HG03469 (cell line): ENCODE data around the gene ITSN1.
"Not testable (repeated sequence)": the region's sequence is repeated elsewhere in the genome, so short reads cannot be mapped to it uniquely, and the experiment has no call there.

ENCODE experiments used
- ATAC-seq: cut with Tn5 transposase; IDR thresholded peaks from one replicate; pipeline ENCODE4 v1.9.1; 2021; ENCODE audit warnings: mild to moderate bottlenecking, moderate library complexity, moderate number of reproducible peaks; ENCODE audit not compliant: unreplicated experiment

ITSN1 gene

DNA sequence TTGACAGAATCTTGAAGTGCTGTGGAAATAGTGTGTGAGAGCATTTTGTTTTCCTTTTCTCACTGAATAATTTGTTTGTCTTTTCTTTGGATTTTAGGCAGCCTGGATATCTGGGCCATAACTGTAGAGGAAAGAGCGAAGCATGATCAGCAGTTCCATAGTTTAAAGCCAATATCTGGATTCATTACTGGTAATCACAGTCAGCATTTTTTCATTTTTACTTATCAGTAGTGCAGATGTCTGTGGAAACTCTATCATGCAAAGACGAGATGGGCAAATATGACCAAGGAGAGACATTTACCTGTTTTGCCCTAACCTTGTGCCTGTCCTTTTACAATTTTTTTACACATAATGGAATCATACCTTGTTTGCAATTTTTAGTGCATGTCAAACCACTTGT lies 78.8 kb downstream of the ITSN1 start:
- no peak for ATAC-seq

DNA sequence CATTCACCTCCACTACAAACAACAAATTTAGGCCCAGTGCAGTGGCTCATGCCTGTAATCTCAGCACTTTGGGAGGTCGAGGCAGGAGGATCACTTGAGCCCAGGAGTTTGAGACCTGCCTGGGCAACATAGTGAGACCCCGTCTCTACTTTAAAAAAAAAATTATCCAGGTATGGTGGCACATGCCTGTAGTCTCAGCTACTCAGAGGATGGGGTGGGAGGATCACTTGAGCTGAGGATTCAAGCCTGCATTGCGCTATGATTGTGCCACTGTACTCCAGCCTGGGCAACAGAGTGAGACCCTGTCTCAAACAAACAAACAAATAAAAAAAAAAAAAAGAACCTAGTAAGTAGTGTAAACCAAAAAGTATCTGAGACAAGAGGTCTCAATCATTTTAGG lies 86.8 kb downstream of the ITSN1 start:
- not testable (repeated sequence) for ATAC-seq

GRCh38 chr21:33729641-33730040 lies 87.3 kb downstream of the ITSN1 start:
- no peak for ATAC-seq

GRCh38 chr21:33731447-33731846 lies 89.1 kb downstream of the ITSN1 start:
- ATAC-seq = no peak

- no peak for ATAC-seq
Observed at GRCh38 chr21:33732038-33732437, 89.7 kb downstream of the ITSN1 start.

GRCh38 chr21:33733601-33734000 lies 91.3 kb downstream of the ITSN1 start:
- ATAC-seq = no peak

DNA sequence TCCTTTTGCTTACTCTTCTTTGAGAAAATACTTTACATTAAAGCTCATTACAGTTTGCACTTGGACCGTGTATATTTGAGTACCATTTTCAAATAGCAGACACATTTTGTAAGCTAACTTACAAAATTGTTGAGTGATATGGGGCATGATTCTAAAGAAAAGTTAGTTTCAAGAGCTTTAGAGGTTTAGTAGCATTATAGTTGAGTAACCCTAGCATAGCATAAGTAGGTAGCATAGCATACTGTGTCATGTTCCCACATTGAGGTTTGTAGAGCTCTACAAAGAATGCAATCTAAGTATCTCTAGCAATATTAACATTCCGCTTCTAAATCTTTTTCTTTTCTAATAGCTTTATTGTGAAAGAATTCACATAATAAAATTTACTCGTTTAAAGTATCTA lies 92.0 kb downstream of the ITSN1 start:
- ATAC-seq = no peak

DNA sequence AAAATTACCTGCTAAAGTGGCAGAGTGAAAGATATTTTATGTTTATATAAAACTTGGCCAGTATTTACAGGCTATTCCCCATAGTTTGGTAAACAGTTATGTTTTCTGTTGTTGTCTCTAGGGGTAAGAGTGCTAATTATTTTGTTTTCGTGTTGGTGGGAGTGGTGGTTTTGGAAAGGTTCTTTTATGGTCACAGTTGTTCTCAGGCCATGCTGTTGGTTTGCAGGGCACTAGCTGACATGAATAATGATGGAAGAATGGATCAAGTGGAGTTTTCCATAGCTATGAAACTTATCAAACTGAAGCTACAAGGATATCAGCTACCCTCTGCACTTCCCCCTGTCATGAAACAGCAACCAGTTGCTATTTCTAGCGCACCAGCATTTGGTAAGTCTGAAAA lies 92.5 kb downstream of the ITSN1 start:
- no peak for ATAC-seq

DNA sequence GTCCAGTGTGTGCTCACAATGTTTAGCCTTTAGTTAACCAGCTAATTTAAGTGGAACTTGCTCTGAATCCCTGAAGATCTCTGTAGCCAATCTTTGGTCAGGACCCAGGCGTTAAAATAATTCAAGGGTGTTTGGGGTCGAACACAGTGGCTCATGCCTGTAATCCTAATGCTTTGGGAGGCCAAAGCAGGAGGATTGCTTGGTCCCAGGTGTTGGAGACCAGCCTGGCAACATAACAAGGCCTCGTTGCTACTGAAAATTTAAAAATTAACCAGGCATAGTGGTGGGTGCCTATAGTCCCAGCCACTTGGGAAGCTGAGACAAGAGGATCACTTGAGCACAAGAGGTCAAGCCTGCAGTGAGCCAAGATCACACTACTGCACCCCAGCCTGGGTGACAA lies 94.3 kb downstream of the ITSN1 start:
- no peak for ATAC-seq

- no peak for ATAC-seq
Observed at GRCh38 chr21:33739701-33740100, 97.4 kb downstream of the ITSN1 start.

- ATAC-seq = no peak
Observed at GRCh38 chr21:33747420-33747819, 105.1 kb downstream of the ITSN1 start.

DNA sequence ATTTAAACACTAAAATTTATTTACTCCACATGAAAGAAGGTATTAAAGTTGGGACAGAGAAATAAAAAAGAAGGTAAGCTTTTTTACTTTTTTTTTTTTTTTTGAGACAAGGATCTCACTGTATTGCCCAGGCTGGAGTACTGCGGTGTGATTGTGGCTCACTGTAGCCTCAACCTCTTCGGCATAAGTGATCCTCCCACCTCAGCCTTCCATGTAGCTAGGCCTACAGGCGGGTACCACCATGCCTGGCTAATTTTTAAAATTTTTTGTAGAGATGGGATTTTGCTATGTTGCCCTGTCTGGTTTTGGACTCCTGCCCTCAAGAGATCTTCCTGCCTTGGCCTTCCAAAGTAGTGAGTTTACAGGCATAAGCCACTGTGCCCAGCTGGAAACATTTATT lies 106.6 kb downstream of the ITSN1 start:
- ATAC-seq = no peak

DNA sequence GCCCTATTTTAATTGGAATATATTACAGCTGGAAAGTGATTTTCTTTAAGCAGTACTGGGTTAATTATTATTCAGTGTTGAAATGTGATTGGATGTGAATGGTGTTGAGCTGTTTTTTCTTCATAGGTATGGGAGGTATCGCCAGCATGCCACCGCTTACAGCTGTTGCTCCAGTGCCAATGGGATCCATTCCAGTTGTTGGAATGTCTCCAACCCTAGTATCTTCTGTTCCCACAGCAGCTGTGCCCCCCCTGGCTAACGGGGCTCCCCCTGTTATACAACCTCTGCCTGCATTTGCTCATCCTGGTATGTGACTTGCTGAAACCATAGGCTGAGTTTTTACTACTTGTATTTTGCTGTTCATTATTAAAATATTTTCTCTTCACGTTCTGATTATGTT lies 107.7 kb downstream of the ITSN1 start:
- ATAC-seq = no peak

GRCh38 chr21:33751120-33751519 lies 108.8 kb downstream of the ITSN1 start:
- no peak for ATAC-seq

- no peak for ATAC-seq
Observed at GRCh38 chr21:33751533-33751932, 109.2 kb downstream of the ITSN1 start.

GRCh38 chr21:33752260-33752659 lies 110.0 kb downstream of the ITSN1 start:
- ATAC-seq = no peak

- no peak for ATAC-seq
Observed at GRCh38 chr21:33753886-33754285, 111.6 kb downstream of the ITSN1 start.

DNA sequence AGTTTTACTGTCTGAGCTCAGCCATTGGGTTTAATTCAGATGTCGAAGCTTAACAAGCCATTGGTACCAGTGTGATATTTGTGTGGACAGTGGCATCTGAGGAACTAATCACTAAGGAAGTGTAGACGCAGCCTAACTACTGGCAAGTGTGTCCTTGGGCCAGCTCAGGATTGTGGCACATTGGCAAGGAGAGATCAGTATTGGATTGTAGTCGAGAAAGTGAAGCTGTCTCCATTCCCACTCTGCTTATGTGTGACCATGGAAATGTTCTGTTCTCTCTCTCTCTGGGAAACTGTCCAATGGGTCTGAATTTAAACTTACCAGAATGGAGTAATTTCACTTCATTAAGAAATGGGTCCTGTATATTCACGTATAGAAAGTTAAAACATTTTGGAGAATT lies 112.2 kb downstream of the ITSN1 start:
- ATAC-seq = no peak

- no peak for ATAC-seq
Observed at GRCh38 chr21:33755354-33755753, 113.1 kb downstream of the ITSN1 start.

GRCh38 chr21:33760641-33761440 lies 118.5 kb downstream of the ITSN1 start:
- ATAC-seq = no peak

- no peak for ATAC-seq
Observed at GRCh38 chr21:33761441-33762036, 119.2 kb downstream of the ITSN1 start.

GRCh38 chr21:33762803-33763581 lies 120.7 kb downstream of the ITSN1 start:
- no peak for ATAC-seq
